Heart left ventricle (tissue), 16 donors: ENCODE data around the gene ALDOC. TPM values are rescaled to one million over a fixed set of nuclear protein-coding genes. Genes with fewer than 3 reads are reported as not detected.

Experiments used
- ATAC-seq, 4 donors: fragments of 200-7000 bp; cut with Tn5 transposase; one replicate each; pipeline ENCODE4 v1.9.1; 2020 to 2022; ENCODE audit warnings: moderate library complexity in 4 of 4, mild to moderate bottlenecking in 3 of 4, moderate number of reproducible peaks in 1 of 4
- DNase-seq, 5 donors: peaks; one replicate each; pipeline ENCODE4 v3.0.0-alpha.2; 2020
- H3K27ac ChIP-seq, 12 donors: fragments of 200-600 bp; sonication (generic) in 4 of 12; one replicate each; pipeline versions ENCODE4 v1.5.0 to v1.8.0; 2016 to 2022; ENCODE audit warnings: mild to moderate bottlenecking in 2 of 12
- H3K27me3 ChIP-seq, 9 donors: fragments of 200-600 bp; sonication (generic) in 2 of 9; one replicate each; pipeline versions ENCODE4 v1.5.1 to v1.8.0; 2016 to 2022; ENCODE audit warnings: mild to moderate bottlenecking in 3 of 9
- H3K36me3 ChIP-seq, 9 donors: fragments of 200-600 bp; sonication (generic) in 2 of 9; one replicate each; pipeline versions ENCODE4 v1.5.0 to v1.8.0; 2018 to 2022; ENCODE audit warnings: mild to moderate bottlenecking in 2 of 9
- H3K4me1 ChIP-seq, 12 donors: fragments of 200-600 bp; sonication (generic) in 4 of 12; one replicate each; pipeline versions ENCODE4 v1.5.0 to v1.8.0; 2016 to 2022; ENCODE audit warnings: mild to moderate bottlenecking in 3 of 12
- H3K4me3 ChIP-seq, 12 donors: fragments of 200-600 bp; sonication (generic) in 4 of 12; one replicate each; pipeline versions ENCODE4 v1.5.0 to v1.8.0; 2017 to 2022; ENCODE audit warnings: mild to moderate bottlenecking in 9 of 12, moderate library complexity in 4 of 12
- H3K9me3 ChIP-seq, 12 donors: fragments of 200-600 bp; sonication (generic) in 4 of 12; one replicate each; pipeline versions ENCODE4 v1.5.0 to v1.8.0; 2016 to 2022; ENCODE audit warnings: mild to moderate bottlenecking in 1 of 12
- POLR2A ChIP-seq, 2 donors: fragments of 450-650 bp; IDR thresholded peaks; one replicate each; pipeline ENCODE4 v1.6.1; 2017; ENCODE audit warnings: antibody characterized with exemption in 2 of 2, mild to moderate bottlenecking in 2 of 2, moderate library complexity in 2 of 2
- WGBS, 4 donors: extraction: QIAGEN DNeasy Blood & Tissue Kit in 2 of 4; methylation state at CpG; one replicate each; pipeline versions ENCODE4 v1.1.5 to v1.1.7; 2013 to 2018; 5-methylcytosine and 5-hydroxymethylcytosine counted together
- intact Hi-C, 10 donors: fragments of 100-400 bp; cut with DNase I; formaldehyde crosslinking; loops; one replicate each; pipeline versions ENCODE4 v1.11.1 to v1.14.2; 2022
- polyA plus RNA-seq, 2 donors: library from polyadenylated mRNA; stranded (reverse); fragments of 200-250 nt; gene quantifications; one replicate each; pipeline ENCODE4 v1.2.3, GENCODE V29; 2013
- total RNA-seq, 9 donors: library from RNA; depleted of rRNA in 2 of 9; stranded (reverse); fragments of >200 nt in 2 of 9; fragmentation: NEBNext Ultra II Directional in 3 of 9; extraction: Animal tissue kit (Norgen Biotek cat#: 25700) in 3 of 9; gene quantifications; one replicate each; pipeline versions ENCODE4 v1.1.0 to v1.2.4, GENCODE V29; 2016 to 2023
- TF ChIP-seq, protein P1 (sequence below), 12 donors: fragments of 200-600 bp; sonication (generic) in 4 of 12; IDR thresholded peaks; one replicate each; pipeline versions ENCODE4 v1.5.0 to v1.8.0; 2018 to 2022; ENCODE audit warnings: antibody characterized with exemption in 12 of 12, mild to moderate bottlenecking in 5 of 12
- donor health status: ischemic (EF 13 %, LVEDD 7.1; RV severe dilation, severe dysfunction).
- donor health status: healthy with polysubstance abuse.
- donor health status: DM: no; HTN: yes; CAD: no.
- donor health status: DM: no; HTN: no; CAD: no.
- donor health status: ischemic (EF 25% LVEDD 6.9; RV normal size, moderate dysfunction).
- donor health status: ischemic (EF 25% LVEDD 5.7; RV mildly dilated, moderate dysfunction).
- donor health status: healthy.
- donor health status: DM: yes; HTN: yes; CAD: no.
- donor health status: ischemic (EF 35%, LVEDD 5.7; RV mildly dilated, moderate dysfunction).
- donor health status: nonischemic (EF 11% LVEDD 7.7; RV severe dilation, severe dysfunction).
- donor health status: DM: yes; HTN: yes; CAD: no.
- donor health status: PGD.
- donor health status: ischemic (EF 29% LVEDD 5.4; RV normal size, mild dysfunction).
- donor health status: nonischemic (EF 23%, LVEDD 6.1; RV moderate dilation, normal function).

The ALDOC gene
- total and polyA plus RNA-seq, 11 donors, result 154 to 677 (median 221) TPM

DNA sequence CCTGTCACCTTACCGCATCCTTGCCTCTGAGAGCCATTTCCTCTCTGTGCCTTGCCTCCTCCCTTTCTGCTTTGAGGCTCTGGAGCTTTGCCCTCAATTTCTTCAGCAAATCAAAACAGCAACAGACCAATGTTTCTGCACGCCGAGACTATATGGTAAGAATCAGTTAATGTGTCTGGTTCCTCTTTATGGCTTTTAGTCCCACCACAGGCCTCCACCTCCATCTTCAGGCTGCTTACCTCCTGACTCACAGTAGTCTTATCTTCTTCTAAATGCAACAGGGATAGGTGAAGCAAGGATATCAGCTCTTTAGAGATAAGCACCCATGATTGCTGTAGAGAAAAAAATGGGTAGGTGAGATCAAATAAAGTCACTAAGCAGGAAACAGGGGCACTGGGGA lies 9.2 kb upstream of the ALDOC start:
- H3K36me3 ChIP-seq, result peaks cover 0 to 59% (median 0%) of the 10 kb centered on the region in 9 donors
- ATAC-seq (no peak), DNase-seq (no peak)
- H3K4me1 ChIP-seq, result no peaks in the 10 kb centered on the region
- no peaks in the 10 kb centered on the region for H3K27me3 ChIP-seq
- intact Hi-C loops, result no loop called here
- no peak for TF ChIP-seq POLR2A (IDR thresholded peaks at IDR 0.05)
- TF ChIP-seq, protein P1, sequence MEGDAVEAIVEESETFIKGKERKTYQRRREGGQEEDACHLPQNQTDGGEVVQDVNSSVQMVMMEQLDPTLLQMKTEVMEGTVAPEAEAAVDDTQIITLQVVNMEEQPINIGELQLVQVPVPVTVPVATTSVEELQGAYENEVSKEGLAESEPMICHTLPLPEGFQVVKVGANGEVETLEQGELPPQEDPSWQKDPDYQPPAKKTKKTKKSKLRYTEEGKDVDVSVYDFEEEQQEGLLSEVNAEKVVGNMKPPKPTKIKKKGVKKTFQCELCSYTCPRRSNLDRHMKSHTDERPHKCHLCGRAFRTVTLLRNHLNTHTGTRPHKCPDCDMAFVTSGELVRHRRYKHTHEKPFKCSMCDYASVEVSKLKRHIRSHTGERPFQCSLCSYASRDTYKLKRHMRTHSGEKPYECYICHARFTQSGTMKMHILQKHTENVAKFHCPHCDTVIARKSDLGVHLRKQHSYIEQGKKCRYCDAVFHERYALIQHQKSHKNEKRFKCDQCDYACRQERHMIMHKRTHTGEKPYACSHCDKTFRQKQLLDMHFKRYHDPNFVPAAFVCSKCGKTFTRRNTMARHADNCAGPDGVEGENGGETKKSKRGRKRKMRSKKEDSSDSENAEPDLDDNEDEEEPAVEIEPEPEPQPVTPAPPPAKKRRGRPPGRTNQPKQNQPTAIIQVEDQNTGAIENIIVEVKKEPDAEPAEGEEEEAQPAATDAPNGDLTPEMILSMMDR (IDR thresholded peaks at IDR 0.05), result no peak
- H3K27ac ChIP-seq, result no peak overlapping the region
- no peaks in the 10 kb centered on the region for H3K9me3 ChIP-seq
- no peak overlapping the region for H3K4me3 ChIP-seq
- WGBS, 4 donors, result 63 to 76% (median 73%) methylated on average over 3 of the region's 3 CpGs

DNA sequence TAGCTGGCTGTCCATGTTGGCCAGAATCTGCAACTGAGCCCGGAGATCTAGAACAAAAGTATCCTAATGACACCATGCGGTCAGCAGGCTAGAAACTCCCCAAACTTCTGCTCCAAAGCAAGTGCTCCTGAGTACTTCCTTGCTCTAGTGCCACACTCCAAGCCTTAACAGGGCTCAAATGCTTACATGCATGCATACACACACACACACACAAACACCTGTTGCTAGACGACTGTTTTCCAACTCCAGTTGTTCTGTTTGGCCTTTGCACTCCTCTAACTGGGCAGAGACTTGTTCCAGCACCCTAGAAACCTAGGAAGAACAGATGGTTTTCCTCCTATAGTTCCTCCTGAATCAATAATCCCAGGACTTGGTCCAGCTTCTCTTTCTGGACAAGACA lies 7.7 kb upstream of the ALDOC start:
- WGBS, 4 donors, result 93 to 99% (median 96%) methylated on average over 3 of the region's 3 CpGs

DNA sequence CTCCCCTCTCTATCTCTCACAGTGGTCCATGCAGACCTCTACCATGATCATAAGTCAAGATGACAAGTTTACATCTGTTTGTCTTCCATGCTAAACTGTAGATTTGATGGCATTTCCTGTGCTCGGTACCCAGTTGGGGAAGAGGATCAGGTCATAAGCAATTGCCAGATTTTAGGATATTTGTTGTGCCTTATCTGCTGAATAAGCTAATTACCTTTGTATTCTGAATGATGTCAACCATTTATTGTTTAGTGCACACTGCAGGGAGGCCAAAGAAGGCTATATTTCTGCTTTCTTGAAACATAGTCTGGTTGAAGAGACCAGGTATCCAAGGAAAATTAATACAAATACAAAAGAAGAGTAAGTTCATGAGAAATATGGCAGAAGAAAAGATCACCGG lies 5.8 kb upstream of the ALDOC start:
- Histone ChIP-seq H3K27ac (no peak overlapping the region), H3K4me1 (no peaks in the 10 kb centered on the region), H3K9me3 (no peaks in the 10 kb centered on the region), H3K27me3 (no peaks in the 10 kb centered on the region), H3K4me3 (no peak overlapping the region), H3K36me3 (peaks cover 0 to 56% (median 0%) of the 10 kb centered on the region in 9 donors)
- TF ChIP-seq, protein P1 (IDR thresholded peaks at IDR 0.05), result no peak
- TF ChIP-seq POLR2A (IDR thresholded peaks at IDR 0.05), result no peak
- 90 to 99% (median 97%) methylated on average over 2 of the region's 2 CpGs for WGBS, 4 donors
- no peak for ATAC-seq
- DNase-seq, result no peak
- intact Hi-C loops, result no loop called here

More for the DNA sequence above, 7.7 kb upstream of the ALDOC start:
- Histone ChIP-seq H3K4me1 (no peaks in the 10 kb centered on the region), H3K4me3 (no peak overlapping the region), H3K36me3 (peaks cover 0 to 49% (median 0%) of the 10 kb centered on the region in 9 donors), H3K27me3 (no peaks in the 10 kb centered on the region), H3K27ac (no peak overlapping the region), H3K9me3 (no peaks in the 10 kb centered on the region)
- ATAC-seq (no peak), DNase-seq (no peak)
- intact Hi-C loops, result no loop called here
- TF ChIP-seq, protein P1 (IDR thresholded peaks at IDR 0.05), result no peak
- TF ChIP-seq POLR2A (IDR thresholded peaks at IDR 0.05), result no peak

DNA sequence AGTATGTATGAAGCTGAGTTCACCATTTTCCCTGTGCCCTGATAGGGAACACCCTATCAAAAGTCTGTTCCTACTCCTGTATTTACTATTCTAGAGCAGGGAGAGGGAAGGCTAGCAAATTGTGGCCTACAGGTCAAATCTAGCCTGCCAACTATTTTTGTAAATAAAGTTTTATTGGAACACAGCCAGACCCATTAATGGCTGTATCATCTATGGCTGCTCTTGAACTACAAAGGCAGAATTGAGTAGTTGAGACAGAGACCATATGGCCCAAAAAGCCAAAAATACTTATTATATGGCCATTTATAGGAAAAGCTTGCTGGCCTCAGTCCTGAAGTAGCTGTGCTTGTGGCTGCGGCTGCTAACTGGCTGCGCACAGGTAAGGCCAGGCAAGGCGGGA lies 4.3 kb upstream of the ALDOC start:
- H3K4me3 ChIP-seq, result no peak overlapping the region
- no peak overlapping the region for H3K27ac ChIP-seq
- no peaks in the 10 kb centered on the region for H3K9me3 ChIP-seq
- no peak for DNase-seq
- H3K27me3 ChIP-seq, result no peaks in the 10 kb centered on the region
- peaks cover 0 to 48% (median 0%) of the 10 kb centered on the region in 9 donors for H3K36me3 ChIP-seq
- no peak for ATAC-seq
- intact Hi-C loops, result no loop called here
- 96 to 98% (median 97%) methylated on average over 3 of the region's 3 CpGs for WGBS, 4 donors
- TF ChIP-seq, protein P1 (IDR thresholded peaks at IDR 0.05), result no peak
- TF ChIP-seq POLR2A (IDR thresholded peaks at IDR 0.05), result no peak
- peaks cover 0 to 9% (median 7%) of the 10 kb centered on the region in 12 donors for H3K4me1 ChIP-seq
